IMR-90 (cell line): ENCODE data around the gene PDGFD. TPM values are rescaled to one million over a fixed set of nuclear protein-coding genes. Genes with fewer than 3 reads are reported as not detected.

ENCODE experiments used
- ATAC-seq: fragments of 200-7000 bp; cut with Tn5 transposase; 2 replicates; pipeline ENCODE4 v1.9.1; 2020; ENCODE audit warnings: low read depth, mild to moderate bottlenecking, moderate library complexity
- BruUV-seq: library from RNA; stranded (reverse); fragments of 400-500 nt; replicated peaks from 2 replicates; lab custom pipeline; 2021; lab: Mats Ljungman, UMichigan
- CTCF ChIA-PET: fragments of 300-600 bp; formaldehyde crosslinking; extraction: SDS; loops from one replicate; lab custom pipeline; 2021; ENCODE audit warnings: antibody characterized with exemption; lab: Yijun Ruan, JAX
- POLR2A ChIA-PET: fragments of 300-600 bp; sonication (Branson Sonifier 250); formaldehyde crosslinking; loops from one replicate; lab custom pipeline; 2022; ENCODE audit warnings: antibody characterized with exemption; ENCODE audit not compliant: unreplicated experiment; lab: Charles Lee
- DNase-seq: peaks from one replicate; pipeline ENCODE4 v3.0.0; 2013
- H2AFZ ChIP-seq: replicated peaks from 2 replicates; pipeline ENCODE3; 2013; ENCODE audit warnings: low read length, mild to moderate bottlenecking; ENCODE audit not compliant: poor library complexity
- H2AK5ac ChIP-seq: 2 replicates; pipeline ENCODE4 v1.6.1; 2013; ENCODE audit warnings: low read depth, low read length, inconsistent platforms
- H2AK9ac ChIP-seq: replicated peaks from 2 replicates; pipeline ENCODE3; 2013; ENCODE audit warnings: mild to moderate bottlenecking, low read depth, low read length, moderate library complexity; ENCODE audit not compliant: poor library complexity
- H2BK120ac ChIP-seq: 2 replicates; pipeline ENCODE4 v1.6.1; 2013; ENCODE audit warnings: low read depth, low read length, inconsistent platforms
- H2BK15ac ChIP-seq: 3 replicates; pipeline ENCODE4 v1.6.1; 2013; ENCODE audit warnings: low read depth, low read length, inconsistent platforms
- H2BK20ac ChIP-seq: 2 replicates; pipeline ENCODE4 v1.6.1; 2013; ENCODE audit warnings: low read depth, mild to moderate bottlenecking, inconsistent platforms, low read length, moderate library complexity
- H2BK5ac ChIP-seq: 2 replicates; pipeline ENCODE4 v1.6.1; 2013; ENCODE audit warnings: mild to moderate bottlenecking, low read depth, low read length, inconsistent platforms; ENCODE audit not compliant: poor library complexity, severe bottlenecking
- H3K14ac ChIP-seq: replicated peaks from 2 replicates; pipeline ENCODE4 v1.6.1; 2013; ENCODE audit warnings: low read depth, low read length, inconsistent platforms
- H3K18ac ChIP-seq: 2 replicates; pipeline ENCODE4 v1.6.1; 2013; ENCODE audit warnings: low read depth, low read length, control low read depth
- H3K23ac ChIP-seq: 2 replicates; pipeline ENCODE4 v1.6.1; 2013; ENCODE audit warnings: low read depth, low read length, inconsistent platforms
- H3K27ac ChIP-seq: 2 replicates; pipeline ENCODE4 v1.5.1; 2013; ENCODE audit warnings: mild to moderate bottlenecking, control low read depth, low read length; ENCODE audit not compliant: insufficient read depth
- H3K27me3 ChIP-seq: 2 replicates; pipeline ENCODE4 v1.6.1; 2013; ENCODE audit warnings: low read length; ENCODE audit not compliant: control insufficient read depth, insufficient read depth
- H3K36me3 ChIP-seq: 2 replicates; pipeline ENCODE4 v1.6.1; 2013; ENCODE audit warnings: low read length, mixed read lengths; ENCODE audit not compliant: control insufficient read depth, insufficient read depth
- H3K4ac ChIP-seq: 2 replicates; pipeline ENCODE4 v1.6.1; 2013; ENCODE audit warnings: low read depth, low read length, inconsistent platforms
- H3K4me1 ChIP-seq: 2 replicates; pipeline ENCODE4 v1.6.1; 2013; ENCODE audit warnings: low read length, mixed read lengths; ENCODE audit not compliant: control insufficient read depth, insufficient read depth
- H3K4me2 ChIP-seq: 2 replicates; pipeline ENCODE4 v1.6.1; 2013; ENCODE audit warnings: low read depth, mild to moderate bottlenecking, control low read depth, low read length, moderate library complexity
- H3K4me3 ChIP-seq: 2 replicates; pipeline ENCODE4 v1.5.1; 2013; ENCODE audit warnings: low read depth, mild to moderate bottlenecking, control low read depth, low read length, moderate library complexity; ENCODE audit not compliant: insufficient read depth
- H3K56ac ChIP-seq: 2 replicates; pipeline ENCODE4 v1.6.1; 2013; ENCODE audit warnings: low read length, inconsistent platforms; ENCODE audit not compliant: insufficient read depth; ENCODE audit errors: extremely low read depth
- H3K79me1 ChIP-seq, 2 experiments: 2 replicates each; pipeline ENCODE4 v1.6.1; 2013; ENCODE audit warnings: low read length in 2 of 2, inconsistent platforms in 1 of 2, low read depth in 1 of 2
- H3K9ac ChIP-seq: 2 replicates; pipeline ENCODE4 v1.6.1; 2013; ENCODE audit warnings: low read depth, low read length, control low read depth
- H3K9me1 ChIP-seq: 2 replicates; pipeline ENCODE4 v1.6.1; 2013; ENCODE audit warnings: low read length, inconsistent platforms; ENCODE audit not compliant: insufficient read depth
- H3K9me3 ChIP-seq: 2 replicates; pipeline ENCODE4 v1.6.1; 2013; ENCODE audit warnings: low read length; ENCODE audit not compliant: control insufficient read depth, insufficient read depth
- H4K20me1 ChIP-seq: 2 replicates; pipeline ENCODE4 v1.6.1; 2013; ENCODE audit warnings: low read length, inconsistent platforms; ENCODE audit not compliant: insufficient read depth
- H4K5ac ChIP-seq: 2 replicates; pipeline ENCODE4 v1.6.1; 2013; ENCODE audit warnings: mild to moderate bottlenecking, low read depth, low read length, control low read depth
- H4K8ac ChIP-seq, 2 experiments: 2 replicates each; pipeline ENCODE4 v1.6.1; 2013; ENCODE audit warnings: low read depth in 2 of 2, low read length in 2 of 2, control low read depth in 1 of 2, inconsistent platforms in 1 of 2
- H4K91ac ChIP-seq: 2 replicates; pipeline ENCODE4 v1.6.1; 2013; ENCODE audit warnings: low read depth, low read length, inconsistent platforms; ENCODE audit not compliant: insufficient read depth
- BHLHE40 ChIP-seq: fragments of 150-350 bp; IDR thresholded peaks from 2 replicates; pipeline ENCODE4 v1.6.1; 2016; ENCODE audit warnings: mild to moderate bottlenecking, low read depth, low read length
- ELK1 ChIP-seq: fragments of 150-350 bp; IDR thresholded peaks from 2 replicates; pipeline ENCODE4 v1.6.1; 2016; ENCODE audit warnings: low read depth, mild to moderate bottlenecking, low read length, moderate library complexity, borderline replicate concordance
- FOS ChIP-seq: fragments of 150-350 bp; IDR thresholded peaks from 2 replicates; pipeline ENCODE4 v1.6.1; 2016; ENCODE audit warnings: low read depth, low read length
- MAFK ChIP-seq: IDR thresholded peaks from 2 replicates; pipeline ENCODE4 v1.6.1; 2012; ENCODE audit warnings: low read depth, low read length, improper control_type of control experiment
- MAZ ChIP-seq: IDR thresholded peaks from 2 replicates; pipeline ENCODE4 v1.6.1; 2012; ENCODE audit warnings: low read depth, mild to moderate bottlenecking, low read length, improper control_type of control experiment, moderate library complexity, borderline replicate concordance
- MXI1 ChIP-seq: IDR thresholded peaks from 2 replicates; pipeline ENCODE4 v1.6.1; 2012; ENCODE audit warnings: low read depth, mild to moderate bottlenecking, low read length, moderate library complexity, borderline replicate concordance
- NFE2L2 ChIP-seq: fragments of 150-350 bp; IDR thresholded peaks from 2 replicates; pipeline ENCODE4 v1.6.1; 2016; ENCODE audit warnings: low read depth, mild to moderate bottlenecking, low read length
- POLR2A ChIP-seq: IDR thresholded peaks from 2 replicates; pipeline ENCODE4 v1.6.1; 2012; ENCODE audit warnings: mild to moderate bottlenecking, low read depth, low read length
- RFX5 ChIP-seq: IDR thresholded peaks from 2 replicates; pipeline ENCODE4 v1.8.0; 2012; ENCODE audit warnings: low read depth, mild to moderate bottlenecking, low read length, moderate library complexity
- USF2 ChIP-seq: fragments of 150-350 bp; IDR thresholded peaks from 2 replicates; pipeline ENCODE4 v1.6.1; 2017; ENCODE audit warnings: mild to moderate bottlenecking, antibody characterized with exemption, low read length, low read depth
- WGBS, 2 experiments: methylation state at CpG; one replicate each; pipeline versions ENCODE4 v1.1.5 to v1.1.7; 2013; ENCODE audit warnings: missing lambda C conversion rate in 2 of 2; ENCODE audit not compliant: insufficient read length in 1 of 2; ENCODE audit errors: extremely low coverage in 2 of 2; 5-methylcytosine and 5-hydroxymethylcytosine counted together
- dilution Hi-C: fragments of 300-500 bp; cut with HindIII; formaldehyde crosslinking; loops from one replicate; pipeline ENCODE4 v1.14.3; 2018; ENCODE audit warnings: low sequenced_read_pairs; ENCODE audit not compliant: unreplicated experiment
- in situ Hi-C: fragments of 300-500 bp; cut with MboI; formaldehyde crosslinking; loops from 3 replicates; pipeline ENCODE4 v1.14.3; 2019; ENCODE audit warnings: low sequenced_read_pairs, inconsistent platforms, mixed read lengths
- intact Hi-C: fragments of 100-400 bp; cut with micrococcal nuclease; formaldehyde crosslinking; loops from 2 replicates; pipeline ENCODE4 v1.10.0; 2022
- polyA plus RNA-seq, 3 experiments: library from polyadenylated mRNA; depleted of rRNA; stranded (reverse); fragments of >200 nt; gene quantifications; 2 replicates each; pipeline ENCODE4 v1.2.3, GENCODE V29; 2012; ENCODE audit warnings: low replicate concordance in 1 of 3
- total RNA-seq: library from RNA; depleted of rRNA; stranded (reverse); fragments of >200 nt; gene quantifications from 2 replicates; pipeline ENCODE4 v1.2.3, GENCODE V29; 2012

Gene PDGFD
- total and polyA plus RNA-seq, 2 of the 4 experiments (the other 2 are of a cell fraction), result 2.1 to 3.0 TPM

- in situ Hi-C loops, result no loop called here
- ATAC-seq (no peak), DNase-seq (no peak)
- Histone ChIP-seq H3K9me3 (no peaks in the 10 kb centered on the region), H2BK5ac (no peak overlapping the region), H3K56ac (no peak overlapping the region; the same call in 1 of the 2 replicates), H3K36me3 (no peaks in the 10 kb centered on the region), H3K27me3 (no peaks in the 10 kb centered on the region), H3K23ac (no peak overlapping the region), H4K8ac (peak overlapping the region in 1 of 2 experiments; percentile 89; a peak in 1 of 4 replicates), H2AFZ (no peak overlapping the region), H3K18ac (no peak overlapping the region), H3K4me1 (peaks cover 8% of the 10 kb centered on the region), H2AK9ac (no peak overlapping the region), H3K9ac (no peak overlapping the region), H2BK120ac (peak overlapping the region; percentile 88), H3K9me1 (peaks cover 13% of the 10 kb centered on the region), H2BK20ac (peak overlapping the region; percentile 96), H2BK15ac (peak overlapping the region; percentile 75; the same call in 2 of the 3 replicates), H2AK5ac (peak overlapping the region; percentile 33; the same call in 1 of the 2 replicates), H3K4me3 (no peak overlapping the region), H3K27ac (no peak overlapping the region), H3K14ac (peak overlapping the region; percentile 82), H3K79me1 (peaks cover 0 to 3% of the 10 kb centered on the region in 2 experiments; a peak in 1 of 4 replicates), H4K91ac (peak overlapping the region; percentile 88; the same call in 1 of the 2 replicates), H3K4ac (peak overlapping the region; percentile 83), H3K4me2 (no peak overlapping the region), H4K20me1 (no peaks in the 10 kb centered on the region), H4K5ac (no peak overlapping the region)
- 87% methylated on average over 3 of the region's 5 CpGs; no CpG with 5 or more reads in 1 of the 2 experiments for WGBS, 2 experiments
- ChIA-PET POLR2A (no interaction called here), CTCF (no interaction called here)
- TF ChIP-seq BHLHE40, result no peak
- no peak for TF ChIP-seq NFE2L2
- TF ChIP-seq MXI1, result no peak
- no peak for TF ChIP-seq POLR2A
- TF ChIP-seq ELK1, result no peak
- no peak for TF ChIP-seq MAZ
- TF ChIP-seq USF2, result no peak
- TF ChIP-seq MAFK, result no peak
- TF ChIP-seq FOS, result no peak
- TF ChIP-seq RFX5, result no peak
- dilution Hi-C loops, result no loop called here
- intact Hi-C loops, result loop anchor here (5.0 kb wide), 1 partner anchor 51 kb away; no protein-coding TSS in a partner anchor
- no TSS peak for BruUV-seq
Measured at GRCh38 chr11:103898577-103899336, 265.2 kb downstream of the PDGFD start.
